RWPE2 (cell line): ENCODE measurements around the gene AFMID.

Source experiments
- ATAC-seq: fragments of 200-7000 bp; cut with Tn5 transposase; 3 replicates; pipeline ENCODE4 v1.9.1; 2021; ENCODE audit warnings: low read depth
- DNase-seq: peaks from one replicate; pipeline ENCODE4 v3.0.0-alpha.2; 2020; ENCODE audit warnings: low spot score
- H3K27ac ChIP-seq: fragments of 450-650 bp; 2 replicates; pipeline ENCODE4 v1.5.1; 2017; ENCODE audit warnings: mild to moderate bottlenecking; ENCODE audit not compliant: poor library complexity, severe bottlenecking
- H3K27me3 ChIP-seq: fragments of 250-450 bp; sonication (Bioruptor Pico); 2 replicates; pipeline ENCODE4 v1.5.1; 2021; ENCODE audit warnings: mild to moderate bottlenecking, moderate library complexity; ENCODE audit not compliant: insufficient read depth, poor library complexity, severe bottlenecking
- H3K36me3 ChIP-seq: fragments of 250-450 bp; sonication (Bioruptor Pico); 2 replicates; pipeline ENCODE4 v1.5.1; 2020; ENCODE audit warnings: low read depth, mild to moderate bottlenecking, moderate library complexity
- H3K4me1 ChIP-seq: fragments of 250-450 bp; sonication (Bioruptor Pico); 2 replicates; pipeline ENCODE4 v1.5.1; 2021; ENCODE audit warnings: mild to moderate bottlenecking, moderate library complexity; ENCODE audit not compliant: insufficient read depth, poor library complexity, severe bottlenecking
- H3K4me3 ChIP-seq: fragments of 250-450 bp; sonication (Bioruptor Pico); 2 replicates; pipeline ENCODE4 v1.5.1; 2021; ENCODE audit warnings: mild to moderate bottlenecking, moderate library complexity; ENCODE audit not compliant: severe bottlenecking
- H3K9me3 ChIP-seq: fragments of 250-450 bp; sonication (Bioruptor Pico); 2 replicates; pipeline ENCODE4 v1.5.1; 2021; ENCODE audit warnings: mild to moderate bottlenecking, moderate library complexity; ENCODE audit not compliant: severe bottlenecking
- TF ChIP-seq, protein P1 (sequence below): fragments of 450-650 bp; IDR thresholded peaks from one replicate; pipeline ENCODE4 v1.5.1; 2017; ENCODE audit warnings: mild to moderate bottlenecking, moderate library complexity; ENCODE audit not compliant: poor library complexity, severe bottlenecking

The AFMID gene

DNA sequence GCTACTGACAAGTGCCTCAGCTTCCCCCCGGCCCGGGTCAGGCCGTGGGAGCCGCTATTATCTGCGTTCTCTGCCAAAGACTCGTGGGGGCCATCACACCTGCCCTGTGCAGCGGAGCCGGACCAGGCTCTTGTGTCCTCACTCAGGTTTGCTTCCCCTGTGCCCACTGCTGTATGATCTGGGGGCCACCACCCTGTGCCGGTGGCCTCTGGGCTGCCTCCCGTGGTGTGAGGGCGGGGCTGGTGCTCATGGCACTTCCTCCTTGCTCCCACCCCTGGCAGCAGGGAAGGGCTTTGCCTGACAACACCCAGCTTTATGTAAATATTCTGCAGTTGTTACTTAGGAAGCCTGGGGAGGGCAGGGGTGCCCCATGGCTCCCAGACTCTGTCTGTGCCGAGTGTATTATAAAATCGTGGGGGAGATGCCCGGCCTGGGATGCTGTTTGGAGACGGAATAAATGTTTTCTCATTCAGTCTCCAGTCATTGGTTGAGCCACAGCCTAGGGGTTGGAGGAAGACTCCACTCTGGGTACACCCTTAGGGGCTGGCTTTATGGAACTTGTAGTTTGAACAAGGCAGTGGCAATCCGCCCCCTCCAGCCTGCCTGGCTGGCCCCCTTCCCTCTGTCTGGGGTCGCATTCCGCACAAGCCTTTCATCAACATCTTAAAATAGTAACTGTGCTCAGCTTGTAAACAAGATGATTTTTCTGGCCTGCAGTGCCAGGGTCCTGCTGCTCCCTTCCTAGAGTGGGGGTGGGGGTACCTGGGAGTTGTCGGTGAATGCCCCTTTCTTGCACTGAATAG lies 14.7 kb upstream of the AFMID start:
- ATAC-seq (peak; percentile 4; the same call in 1 of the 3 replicates), DNase-seq (no peak)
- peaks cover 4% of the 10 kb centered on the region for H3K4me1 ChIP-seq
- no peaks in the 10 kb centered on the region for H3K27me3 ChIP-seq
- peak overlapping the region; percentile 12 for H3K27ac ChIP-seq
- no peaks in the 10 kb centered on the region for H3K9me3 ChIP-seq
- H3K4me3 ChIP-seq = no peak overlapping the region
- H3K36me3 ChIP-seq = peaks cover 60% of the 10 kb centered on the region
- TF ChIP-seq, protein P1, sequence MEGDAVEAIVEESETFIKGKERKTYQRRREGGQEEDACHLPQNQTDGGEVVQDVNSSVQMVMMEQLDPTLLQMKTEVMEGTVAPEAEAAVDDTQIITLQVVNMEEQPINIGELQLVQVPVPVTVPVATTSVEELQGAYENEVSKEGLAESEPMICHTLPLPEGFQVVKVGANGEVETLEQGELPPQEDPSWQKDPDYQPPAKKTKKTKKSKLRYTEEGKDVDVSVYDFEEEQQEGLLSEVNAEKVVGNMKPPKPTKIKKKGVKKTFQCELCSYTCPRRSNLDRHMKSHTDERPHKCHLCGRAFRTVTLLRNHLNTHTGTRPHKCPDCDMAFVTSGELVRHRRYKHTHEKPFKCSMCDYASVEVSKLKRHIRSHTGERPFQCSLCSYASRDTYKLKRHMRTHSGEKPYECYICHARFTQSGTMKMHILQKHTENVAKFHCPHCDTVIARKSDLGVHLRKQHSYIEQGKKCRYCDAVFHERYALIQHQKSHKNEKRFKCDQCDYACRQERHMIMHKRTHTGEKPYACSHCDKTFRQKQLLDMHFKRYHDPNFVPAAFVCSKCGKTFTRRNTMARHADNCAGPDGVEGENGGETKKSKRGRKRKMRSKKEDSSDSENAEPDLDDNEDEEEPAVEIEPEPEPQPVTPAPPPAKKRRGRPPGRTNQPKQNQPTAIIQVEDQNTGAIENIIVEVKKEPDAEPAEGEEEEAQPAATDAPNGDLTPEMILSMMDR = no peak

GRCh38 chr17:78173097-78173715 lies 14.0 kb upstream of the AFMID start:
- H3K27me3 ChIP-seq = no peaks in the 10 kb centered on the region
- TF ChIP-seq, protein P1 = no peak
- H3K9me3 ChIP-seq = no peaks in the 10 kb centered on the region
- no peak overlapping the region for H3K4me3 ChIP-seq
- ATAC-seq = no peak
- peaks cover 68% of the 10 kb centered on the region for H3K36me3 ChIP-seq
- no peak for DNase-seq
- H3K4me1 ChIP-seq = peaks cover 4% of the 10 kb centered on the region
- H3K27ac ChIP-seq = peak overlapping the region; percentile 12

GRCh38 chr17:78174346-78174869 lies 12.8 kb upstream of the AFMID start:
- Histone ChIP-seq H3K4me1 (peaks cover 4% of the 10 kb centered on the region), H3K4me3 (no peak overlapping the region), H3K27me3 (no peaks in the 10 kb centered on the region), H3K27ac (peak overlapping the region; percentile 12), H3K36me3 (peaks cover 80% of the 10 kb centered on the region), H3K9me3 (no peaks in the 10 kb centered on the region)
- no peak for DNase-seq
- TF ChIP-seq, protein P1 = no peak
- 0 out of 3 replicates have a peak, but pooled peaks have one; percentile 7 for ATAC-seq

DNA sequence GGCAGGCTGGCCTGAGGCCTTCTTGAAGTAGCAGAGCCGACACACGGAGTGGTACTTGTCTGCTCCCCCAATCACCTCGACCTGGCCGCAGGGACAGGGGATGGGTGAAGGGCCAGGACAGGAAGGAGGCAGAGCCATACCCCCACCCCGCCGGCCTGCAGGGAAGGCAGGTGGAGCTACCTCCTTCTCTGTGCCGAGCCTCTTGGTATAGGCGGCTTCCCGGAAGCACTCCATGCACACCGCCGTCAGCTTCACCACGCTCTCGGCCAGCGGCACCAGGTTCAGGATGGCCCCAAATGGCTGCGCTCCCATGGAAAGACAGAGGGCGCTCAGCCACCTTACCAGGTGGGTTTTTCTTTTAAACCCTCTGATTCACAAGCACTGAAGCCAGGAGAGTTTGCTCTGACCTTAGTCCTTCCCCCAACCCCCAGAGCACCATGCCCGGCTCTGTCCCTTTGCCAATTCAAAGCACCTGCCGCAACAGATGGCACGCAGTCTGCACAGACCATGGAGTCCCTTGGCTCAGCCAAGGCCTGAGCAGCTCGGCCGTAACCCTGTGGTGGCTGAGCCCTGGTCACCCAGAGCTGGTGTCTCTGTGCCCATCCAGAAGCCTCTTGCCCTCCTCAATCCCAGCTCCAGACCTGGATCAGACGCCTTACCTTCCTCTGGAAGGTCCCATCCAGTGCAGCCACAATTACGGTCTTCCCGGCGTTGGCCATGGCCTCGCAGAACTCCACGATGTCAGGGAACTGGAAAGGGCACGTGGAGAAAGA lies 12.1 kb upstream of the AFMID start:
- H3K4me3 ChIP-seq = no peak overlapping the region
- H3K4me1 ChIP-seq = peaks cover 7% of the 10 kb centered on the region
- ATAC-seq (no peak), DNase-seq (no peak)
- peaks cover 86% of the 10 kb centered on the region for H3K36me3 ChIP-seq
- TF ChIP-seq, protein P1 = peak; percentile 22
- H3K27ac ChIP-seq = peak overlapping the region; percentile 12
- no peaks in the 10 kb centered on the region for H3K27me3 ChIP-seq
- H3K9me3 ChIP-seq = no peaks in the 10 kb centered on the region
